GM23338 (cell line): ENCODE data around the gene GIMAP4.

Source experiments
- CTCF ChIP-seq, 2 experiments: fragments of 200-600 bp in 1 of 2; sonication (generic) in 1 of 2; conservative IDR thresholded peaks; 2 replicates each; pipeline versions ENCODE4 v1.5.1 to v1.6.1; 2016 to 2017; ENCODE audit warnings: antibody characterized with exemption in 2 of 2, low read depth in 2 of 2, mild to moderate bottlenecking in 2 of 2, moderate library complexity in 1 of 2
- EZH2 ChIP-seq: fragments of 200-600 bp; sonication (generic); IDR thresholded peaks from one replicate; pipeline ENCODE4 v1.8.0; 2017; ENCODE audit warnings: antibody characterized with exemption, mild to moderate bottlenecking, low read depth; ENCODE audit not compliant: unreplicated experiment

GRCh38 chr7:150613880-150614279 is 46.7 kb downstream of the GIMAP4 start:
- TF ChIP-seq CTCF (conservative IDR thresholded peaks at IDR 0.05; ENCODE audit: low read depth in 2 of 2) (no peak), EZH2 (no peak)
